IMR-90 (cell line): ENCODE data around the gene SLC17A5. TPM values are rescaled to one million over a fixed set of nuclear protein-coding genes. Genes with fewer than 3 reads are reported as not detected.
A peak's percentile ranks its signal among the peaks of the same experiment; 100 is the strongest.

Experiments
- ATAC-seq: fragments of 200-7000 bp; cut with Tn5 transposase; 2 replicates; pipeline ENCODE4 v1.9.1; 2020; ENCODE audit warnings: low read depth, mild to moderate bottlenecking, moderate library complexity
- BruUV-seq: library from RNA; stranded (reverse); fragments of 400-500 nt; replicated peaks from 2 replicates; lab custom pipeline; 2021; lab: Mats Ljungman, UMichigan
- CTCF ChIA-PET: fragments of 300-600 bp; formaldehyde crosslinking; extraction: SDS; loops from one replicate; lab custom pipeline; 2021; ENCODE audit warnings: antibody characterized with exemption; lab: Yijun Ruan, JAX
- POLR2A ChIA-PET: fragments of 300-600 bp; sonication (Branson Sonifier 250); formaldehyde crosslinking; loops from one replicate; lab custom pipeline; 2022; ENCODE audit warnings: antibody characterized with exemption; ENCODE audit not compliant: unreplicated experiment; lab: Charles Lee
- DNase-seq: peaks from one replicate; pipeline ENCODE4 v3.0.0; 2013
- H2AFZ ChIP-seq: replicated peaks from 2 replicates; pipeline ENCODE3; 2013; ENCODE audit warnings: low read length, mild to moderate bottlenecking; ENCODE audit not compliant: poor library complexity
- H2AK5ac ChIP-seq: 2 replicates; pipeline ENCODE4 v1.6.1; 2013; ENCODE audit warnings: low read depth, low read length, inconsistent platforms
- H2AK9ac ChIP-seq: replicated peaks from 2 replicates; pipeline ENCODE3; 2013; ENCODE audit warnings: mild to moderate bottlenecking, low read depth, low read length, moderate library complexity; ENCODE audit not compliant: poor library complexity
- H2BK120ac ChIP-seq: 2 replicates; pipeline ENCODE4 v1.6.1; 2013; ENCODE audit warnings: low read depth, low read length, inconsistent platforms
- H2BK15ac ChIP-seq: 3 replicates; pipeline ENCODE4 v1.6.1; 2013; ENCODE audit warnings: low read depth, low read length, inconsistent platforms
- H2BK20ac ChIP-seq: 2 replicates; pipeline ENCODE4 v1.6.1; 2013; ENCODE audit warnings: low read depth, mild to moderate bottlenecking, inconsistent platforms, low read length, moderate library complexity
- H2BK5ac ChIP-seq: 2 replicates; pipeline ENCODE4 v1.6.1; 2013; ENCODE audit warnings: mild to moderate bottlenecking, low read depth, low read length, inconsistent platforms; ENCODE audit not compliant: poor library complexity, severe bottlenecking
- H3K14ac ChIP-seq: replicated peaks from 2 replicates; pipeline ENCODE4 v1.6.1; 2013; ENCODE audit warnings: low read depth, low read length, inconsistent platforms
- H3K18ac ChIP-seq: 2 replicates; pipeline ENCODE4 v1.6.1; 2013; ENCODE audit warnings: low read depth, low read length, control low read depth
- H3K23ac ChIP-seq: 2 replicates; pipeline ENCODE4 v1.6.1; 2013; ENCODE audit warnings: low read depth, low read length, inconsistent platforms
- H3K27ac ChIP-seq: 2 replicates; pipeline ENCODE4 v1.5.1; 2013; ENCODE audit warnings: mild to moderate bottlenecking, control low read depth, low read length; ENCODE audit not compliant: insufficient read depth
- H3K27me3 ChIP-seq: 2 replicates; pipeline ENCODE4 v1.6.1; 2013; ENCODE audit warnings: low read length; ENCODE audit not compliant: control insufficient read depth, insufficient read depth
- H3K36me3 ChIP-seq: 2 replicates; pipeline ENCODE4 v1.6.1; 2013; ENCODE audit warnings: low read length, mixed read lengths; ENCODE audit not compliant: control insufficient read depth, insufficient read depth
- H3K4ac ChIP-seq: 2 replicates; pipeline ENCODE4 v1.6.1; 2013; ENCODE audit warnings: low read depth, low read length, inconsistent platforms
- H3K4me1 ChIP-seq: 2 replicates; pipeline ENCODE4 v1.6.1; 2013; ENCODE audit warnings: low read length, mixed read lengths; ENCODE audit not compliant: control insufficient read depth, insufficient read depth
- H3K4me2 ChIP-seq: 2 replicates; pipeline ENCODE4 v1.6.1; 2013; ENCODE audit warnings: low read depth, mild to moderate bottlenecking, control low read depth, low read length, moderate library complexity
- H3K4me3 ChIP-seq: 2 replicates; pipeline ENCODE4 v1.5.1; 2013; ENCODE audit warnings: low read depth, mild to moderate bottlenecking, control low read depth, low read length, moderate library complexity; ENCODE audit not compliant: insufficient read depth
- H3K56ac ChIP-seq: 2 replicates; pipeline ENCODE4 v1.6.1; 2013; ENCODE audit warnings: low read length, inconsistent platforms; ENCODE audit not compliant: insufficient read depth; ENCODE audit errors: extremely low read depth
- H3K79me1 ChIP-seq, 2 experiments: 2 replicates each; pipeline ENCODE4 v1.6.1; 2013; ENCODE audit warnings: low read length in 2 of 2, inconsistent platforms in 1 of 2, low read depth in 1 of 2
- H3K9ac ChIP-seq: 2 replicates; pipeline ENCODE4 v1.6.1; 2013; ENCODE audit warnings: low read depth, low read length, control low read depth
- H3K9me1 ChIP-seq: 2 replicates; pipeline ENCODE4 v1.6.1; 2013; ENCODE audit warnings: low read length, inconsistent platforms; ENCODE audit not compliant: insufficient read depth
- H3K9me3 ChIP-seq: 2 replicates; pipeline ENCODE4 v1.6.1; 2013; ENCODE audit warnings: low read length; ENCODE audit not compliant: control insufficient read depth, insufficient read depth
- H4K20me1 ChIP-seq: 2 replicates; pipeline ENCODE4 v1.6.1; 2013; ENCODE audit warnings: low read length, inconsistent platforms; ENCODE audit not compliant: insufficient read depth
- H4K5ac ChIP-seq: 2 replicates; pipeline ENCODE4 v1.6.1; 2013; ENCODE audit warnings: mild to moderate bottlenecking, low read depth, low read length, control low read depth
- H4K8ac ChIP-seq, 2 experiments: 2 replicates each; pipeline ENCODE4 v1.6.1; 2013; ENCODE audit warnings: low read depth in 2 of 2, low read length in 2 of 2, control low read depth in 1 of 2, inconsistent platforms in 1 of 2
- H4K91ac ChIP-seq: 2 replicates; pipeline ENCODE4 v1.6.1; 2013; ENCODE audit warnings: low read depth, low read length, inconsistent platforms; ENCODE audit not compliant: insufficient read depth
- MAFK ChIP-seq: IDR thresholded peaks from 2 replicates; pipeline ENCODE4 v1.6.1; 2012; ENCODE audit warnings: low read depth, low read length, improper control_type of control experiment
- WGBS, 2 experiments: methylation state at CpG; one replicate each; pipeline versions ENCODE4 v1.1.5 to v1.1.7; 2013; ENCODE audit warnings: missing lambda C conversion rate in 2 of 2; ENCODE audit not compliant: insufficient read length in 1 of 2; ENCODE audit errors: extremely low coverage in 2 of 2; 5-methylcytosine and 5-hydroxymethylcytosine counted together
- dilution Hi-C: fragments of 300-500 bp; cut with HindIII; formaldehyde crosslinking; loops from one replicate; pipeline ENCODE4 v1.14.3; 2018; ENCODE audit warnings: low sequenced_read_pairs; ENCODE audit not compliant: unreplicated experiment
- in situ Hi-C: fragments of 300-500 bp; cut with MboI; formaldehyde crosslinking; loops from 3 replicates; pipeline ENCODE4 v1.14.3; 2019; ENCODE audit warnings: low sequenced_read_pairs, inconsistent platforms, mixed read lengths
- intact Hi-C: fragments of 100-400 bp; cut with micrococcal nuclease; formaldehyde crosslinking; loops from 2 replicates; pipeline ENCODE4 v1.10.0; 2022
- polyA plus RNA-seq, 3 experiments: library from polyadenylated mRNA; depleted of rRNA; stranded (reverse); fragments of >200 nt; gene quantifications; 2 replicates each; pipeline ENCODE4 v1.2.3, GENCODE V29; 2012; ENCODE audit warnings: low replicate concordance in 1 of 3
- total RNA-seq: library from RNA; depleted of rRNA; stranded (reverse); fragments of >200 nt; gene quantifications from 2 replicates; pipeline ENCODE4 v1.2.3, GENCODE V29; 2012

The SLC17A5 gene
- total and polyA plus RNA-seq, 2 of the 4 experiments (the other 2 are of a cell fraction) = 20.8 to 27.2 TPM

- Histone ChIP-seq H3K18ac (no peak overlapping the region), H3K79me1 (no peaks in the 10 kb centered on the region), H3K27ac (no peak overlapping the region), H2AFZ (no peak overlapping the region), H3K9ac (no peak overlapping the region), H3K4ac (no peak overlapping the region), H2AK5ac (no peak overlapping the region), H2BK20ac (no peak overlapping the region), H4K91ac (no peak overlapping the region), H3K23ac (no peak overlapping the region), H3K27me3 (no peaks in the 10 kb centered on the region), H3K9me3 (no peaks in the 10 kb centered on the region), H3K14ac (no peak overlapping the region), H2BK5ac (no peak overlapping the region), H2BK120ac (no peak overlapping the region), H3K4me1 (no peaks in the 10 kb centered on the region), H3K9me1 (peaks cover 2% of the 10 kb centered on the region; the same call in 1 of the 2 replicates), H3K56ac (no peak overlapping the region), H3K4me3 (no peak overlapping the region), H3K36me3 (no peaks in the 10 kb centered on the region), H4K8ac (no peak overlapping the region), H4K5ac (no peak overlapping the region), H2BK15ac (no peak overlapping the region), H3K4me2 (no peak overlapping the region), H4K20me1 (no peaks in the 10 kb centered on the region), H2AK9ac (no peak overlapping the region)
- dilution Hi-C loops = no loop called here
- WGBS, 2 experiments = no CpG with 5 or more reads among the region's 3 CpGs
- DNase-seq (peak; percentile 46), ATAC-seq (no peak)
- intact Hi-C loops = no loop called here
- CTCF ChIA-PET = interaction anchor here (1.9 kb wide), 1 partner anchor 67 kb away, joined by 5 read pairs; no protein-coding TSS in a partner anchor
- in situ Hi-C loops = no loop called here
- BruUV-seq = no TSS peak
- no peak for TF ChIP-seq MAFK
- POLR2A ChIA-PET = interaction anchor here (0.5 kb wide), 1 partner anchor 12 kb away, joined by 3 read pairs; the partner anchor contains the start of gene SLC17A5
Measured at GRCh38 chr6:73665686-73666319, 12.0 kb upstream of the SLC17A5 start.
